PFSK-1 (cell line): ENCODE data around the gene DCK.

ENCODE experiments used
- FOXP2 ChIP-seq: optimal IDR thresholded peaks from 2 replicates; pipeline ENCODE3; 2011; ENCODE audit warnings: borderline replicate concordance, control low read depth, inconsistent platforms; ENCODE audit not compliant: insufficient read depth; ENCODE audit errors: extremely low read length, extremely low read depth
- POLR2AphosphoS5 ChIP-seq: IDR thresholded peaks from 2 replicates; pipeline ENCODE4 v1.6.1; 2012; ENCODE audit warnings: low read depth, mild to moderate bottlenecking, control low read depth, low read length, moderate library complexity
- REST ChIP-seq, 2 experiments: IDR thresholded peaks; 2 replicates each; pipeline versions ENCODE4 v1.6.1 to v1.8.0; 2011 to 2012; ENCODE audit warnings: low read depth in 2 of 2, low read length in 2 of 2, control low read depth in 1 of 2, inconsistent platforms in 1 of 2, mild to moderate bottlenecking in 1 of 2, moderate library complexity in 1 of 2; ENCODE audit not compliant: insufficient read depth in 1 of 2
- SIN3A ChIP-seq: IDR thresholded peaks from 2 replicates; pipeline ENCODE4 v1.6.1; 2012; ENCODE audit warnings: mild to moderate bottlenecking, low read length, moderate library complexity, borderline replicate concordance; ENCODE audit not compliant: insufficient read depth
- TAF1 ChIP-seq: IDR thresholded peaks from 2 replicates; pipeline ENCODE4 v1.6.1; 2012; ENCODE audit warnings: low read length, control low read depth, borderline replicate concordance; ENCODE audit not compliant: insufficient read depth

Gene DCK

GRCh38 chr4:70979445-70980008 is 13.9 kb upstream of the DCK start:
- TF ChIP-seq SIN3A (no peak), POLR2AphosphoS5 (no peak), FOXP2 (no peak), TAF1 (no peak), REST (IDR thresholded peaks at IDR 0.05; ENCODE audit: insufficient read depth in 1 of 2, low read depth in 2 of 2, low read length in 2 of 2) (no peak)

GRCh38 chr4:70980196-70980595 is 13.3 kb upstream of the DCK start:
- TF ChIP-seq POLR2AphosphoS5, result no peak
- TF ChIP-seq SIN3A, result no peak
- TF ChIP-seq REST (IDR thresholded peaks at IDR 0.05; ENCODE audit: insufficient read depth in 1 of 2, low read depth in 2 of 2, low read length in 2 of 2), result no peak
- TF ChIP-seq TAF1, result no peak
- TF ChIP-seq FOXP2, result no peak

GRCh38 chr4:70984106-70984505 is 9.3 kb upstream of the DCK start:
- no peak for TF ChIP-seq FOXP2
- TF ChIP-seq POLR2AphosphoS5, result no peak
- TF ChIP-seq REST (IDR thresholded peaks at IDR 0.05; ENCODE audit: insufficient read depth in 1 of 2, low read depth in 2 of 2, low read length in 2 of 2), result no peak
- no peak for TF ChIP-seq TAF1
- TF ChIP-seq SIN3A, result no peak

GRCh38 chr4:70984589-70984988 is 8.9 kb upstream of the DCK start:
- TF ChIP-seq REST (IDR thresholded peaks at IDR 0.05; ENCODE audit: insufficient read depth in 1 of 2, low read depth in 2 of 2, low read length in 2 of 2) (no peak), POLR2AphosphoS5 (no peak), FOXP2 (no peak), SIN3A (no peak), TAF1 (no peak)

- TF ChIP-seq SIN3A (no peak), POLR2AphosphoS5 (no peak), FOXP2 (no peak), REST (IDR thresholded peaks at IDR 0.05; ENCODE audit: insufficient read depth in 1 of 2, low read depth in 2 of 2, low read length in 2 of 2) (no peak), TAF1 (no peak)
These were observed 1.9 kb upstream of the DCK start for GRCh38 chr4:70991596-70991995.
